GM12872 (cell line): Measurements from ENCODE around the gene COPS6.

ENCODE experiments used
- CTCF ChIP-seq: IDR thresholded peaks from 3 replicates; pipeline ENCODE4 v1.5.1; 2011; ENCODE audit warnings: low read depth, mild to moderate bottlenecking, low read length, moderate library complexity; ENCODE audit not compliant: insufficient read depth

The COPS6 gene

GRCh38 chr7:100069991-100070390 is 18.8 kb upstream of the COPS6 start:
- no peak for TF ChIP-seq CTCF

- TF ChIP-seq CTCF, result no peak
Observed at GRCh38 chr7:100071018-100071723, 17.6 kb upstream of the COPS6 start.

GRCh38 chr7:100072462-100072861 is 16.3 kb upstream of the COPS6 start:
- no peak for TF ChIP-seq CTCF

GRCh38 chr7:100074841-100075240 is 13.9 kb upstream of the COPS6 start:
- no peak for TF ChIP-seq CTCF

GRCh38 chr7:100075418-100075817 is 13.4 kb upstream of the COPS6 start:
- TF ChIP-seq CTCF, result no peak

GRCh38 chr7:100077205-100077604 is 11.6 kb upstream of the COPS6 start:
- no peak for TF ChIP-seq CTCF

- TF ChIP-seq CTCF, result no peak
Observed at GRCh38 chr7:100079024-100079560, 9.7 kb upstream of the COPS6 start.
